A549 (cell line): ENCODE measurements around the gene MLXIPL. TPM values are rescaled to one million over a fixed set of nuclear protein-coding genes. Genes with fewer than 3 reads are reported as not detected.
"Not testable (repeated sequence)": the region's sequence is repeated elsewhere in the genome, so short reads cannot be mapped to it uniquely, and the experiment has no call there.

ENCODE experiments used
- ATAC-seq, 2 experiments: fragments of 200-7000 bp in 1 of 2; fragments of >200 bp in 1 of 2; cut with Nextera tagmentation in 1 of 2; cut with Tn5 transposase in 1 of 2; 3 replicates each; pipeline versions ENCODE4 v1.8.0 to v1.9.1; 2018 to 2020; ENCODE audit warnings: mild to moderate bottlenecking in 1 of 2, moderate library complexity in 1 of 2
- CTCF ChIA-PET: fragments of 300-600 bp; sonication (Branson Sonifier 250); formaldehyde crosslinking; extraction: SDS; loops from one replicate; lab custom pipeline; 2021; ENCODE audit warnings: antibody characterized with exemption, inconsistent platforms; lab: Yijun Ruan, JAX
- POLR2A ChIA-PET: fragments of 350-600 bp; formaldehyde crosslinking; extraction: SDS; loops from one replicate; lab custom pipeline; 2021; ENCODE audit warnings: antibody characterized with exemption, inconsistent platforms; lab: Yijun Ruan, JAX
- DNase-seq, 2 experiments: peaks; one replicate each; pipeline versions ENCODE4 v3.0.0 to v3.0.0-alpha.2; 2011 to 2016; ENCODE audit warnings: low read depth in 1 of 2, low spot score in 1 of 2
- FAIRE-seq: peaks from 2 replicates; lab custom pipeline; 2011; peaks lifted over from hg19 to GRCh38; lab: Jason Lieb, UNC
- H3K27ac ChIP-seq, 2 experiments: fragments of >200 bp; sonication (Bioruptor Twin); formaldehyde crosslinking; 3 replicates each; pipeline ENCODE4 v1.5.1; 2016 to 2017
- H3K4me1 ChIP-seq: fragments of >200 bp; sonication (Bioruptor Twin); formaldehyde crosslinking; 3 replicates; pipeline ENCODE4 v1.6.1; 2016
- H3K4me2 ChIP-seq: fragments of >200 bp; sonication (Bioruptor Twin); formaldehyde crosslinking; 3 replicates; pipeline ENCODE4 v1.6.1; 2016
- H3K4me3 ChIP-seq: fragments of >200 bp; sonication (Bioruptor Twin); formaldehyde crosslinking; 3 replicates; pipeline ENCODE4 v1.5.1; 2016
- H3K9me3 ChIP-seq: fragments of >200 bp; sonication (Bioruptor Twin); formaldehyde crosslinking; 3 replicates; pipeline ENCODE4 v1.6.1; 2016
- BCL3 ChIP-seq: fragments of >200 bp; sonication (Bioruptor Twin); formaldehyde crosslinking; IDR thresholded peaks from 3 replicates; pipeline ENCODE4 v1.6.1; 2016
- BHLHE40 ChIP-seq: IDR thresholded peaks from 2 replicates; pipeline ENCODE4 v1.6.1; 2012; ENCODE audit warnings: low read depth, low read length, inconsistent platforms
- CBX2 ChIP-seq: fragments of 200-600 bp; sonication (generic); IDR thresholded peaks from 2 replicates; pipeline ENCODE4 v1.6.1; 2016; ENCODE audit warnings: low read depth, mild to moderate bottlenecking, borderline replicate concordance
- CBX8 ChIP-seq: fragments of 200-600 bp; sonication (generic); IDR thresholded peaks from 2 replicates; pipeline ENCODE4 v1.6.1; 2016
- CEBPB ChIP-seq, 2 experiments: fragments of >200 bp in 1 of 2; sonication (Bioruptor Twin) in 1 of 2; formaldehyde crosslinking in 1 of 2; IDR thresholded peaks; 2 replicates each; pipeline ENCODE4 v1.6.1; 2012 to 2016
- FOSL2 ChIP-seq, 2 experiments: fragments of 450-650 bp in 1 of 2; fragments of >200 bp in 1 of 2; sonication (Bioruptor Twin) in 1 of 2; formaldehyde crosslinking; IDR thresholded peaks; 2 replicates each; pipeline versions ENCODE4 v1.5.0 to v1.6.1; 2016 to 2020; ENCODE audit warnings: mild to moderate bottlenecking in 1 of 2, moderate library complexity in 1 of 2
- HDAC2 ChIP-seq: fragments of 200-600 bp; sonication (generic); IDR thresholded peaks from 2 replicates; pipeline ENCODE4 v1.6.1; 2016
- HMGXB4 ChIP-seq: fragments of 250-450 bp; sonication (Bioruptor Pico); IDR thresholded peaks from 2 replicates; pipeline ENCODE4 v1.5.0; 2021; ENCODE audit warnings: mild to moderate bottlenecking, moderate library complexity, borderline replicate concordance
- KDM1A ChIP-seq: fragments of 200-600 bp; sonication (generic); IDR thresholded peaks from 2 replicates; pipeline ENCODE4 v1.6.1; 2016; ENCODE audit warnings: low read depth, mild to moderate bottlenecking
- KDM5A ChIP-seq: fragments of 200-600 bp; sonication (generic); IDR thresholded peaks from 2 replicates; pipeline ENCODE4 v1.6.1; 2016; ENCODE audit warnings: antibody characterized with exemption, mild to moderate bottlenecking
- NFE2L2 ChIP-seq: fragments of 150-350 bp; conservative IDR thresholded peaks from 2 replicates; pipeline ENCODE4 v1.6.1; 2014; ENCODE audit warnings: low read length
- NPAS2 ChIP-seq: fragments of 250-450 bp; sonication (Bioruptor Pico); IDR thresholded peaks from 2 replicates; pipeline ENCODE4 v1.8.0; 2022; ENCODE audit warnings: mild to moderate bottlenecking, moderate library complexity, borderline replicate concordance
- PHF8 ChIP-seq: fragments of 200-600 bp; sonication (generic); IDR thresholded peaks from 2 replicates; pipeline ENCODE4 v1.6.1; 2016; ENCODE audit warnings: low read depth, mild to moderate bottlenecking, antibody characterized with exemption, moderate library complexity, borderline replicate concordance
- POLR2AphosphoS2 ChIP-seq: conservative IDR thresholded peaks from 2 replicates; pipeline ENCODE4 v1.6.1; 2012; ENCODE audit warnings: low read length, improper control_type of control experiment, inconsistent platforms
- RARB ChIP-seq: fragments of 250-450 bp; sonication (Bioruptor Pico); IDR thresholded peaks from 2 replicates; pipeline ENCODE4 v1.8.0; 2021; ENCODE audit warnings: mild to moderate bottlenecking, moderate library complexity
- RCOR1 ChIP-seq: fragments of 150-350 bp; IDR thresholded peaks from 2 replicates; pipeline ENCODE4 v1.6.1; 2014; ENCODE audit warnings: antibody characterized with exemption, low read length, low read depth
- SREBF2 ChIP-seq: fragments of 450-650 bp; IDR thresholded peaks from 2 replicates; pipeline ENCODE4 v1.6.1; 2014; ENCODE audit warnings: mild to moderate bottlenecking, moderate library complexity
- TP53 ChIP-seq: fragments of 250-450 bp; sonication (Bioruptor Pico); IDR thresholded peaks from 2 replicates; pipeline ENCODE4 v1.5.0; 2021; ENCODE audit warnings: mild to moderate bottlenecking, moderate library complexity
- ZC3H11A ChIP-seq: fragments of 450-650 bp; IDR thresholded peaks from 2 replicates; pipeline ENCODE4 v1.6.1; 2014; ENCODE audit warnings: antibody characterized with exemption, mild to moderate bottlenecking
- WGBS: methylation state at CpG from one replicate; pipeline ENCODE4 v1.1.6; 2017; ENCODE audit errors: missing lambda C conversion rate; 5-methylcytosine and 5-hydroxymethylcytosine counted together
- polyA plus RNA-seq, 4 experiments: library from polyadenylated mRNA; depleted of rRNA in 3 of 4; stranded (reverse); fragments of >200 nt; fragmentation: RNase III in 1 of 4; extraction: RNeasy Plus Mini Kit Qiagen cat#74134 plus additional on column Dnase treatment in 1 of 4; gene quantifications; 2 replicates in 3 of 4; 3 replicates in 1 of 4; pipeline ENCODE4 v1.2.3, GENCODE V29; 2011 to 2017

Gene MLXIPL
- polyA plus RNA-seq, 2 of the 4 experiments (the other 2 are of a cell fraction) = 1.4 to 3.3 TPM

GRCh38 chr7:73586911-73587310 lies 37.4 kb downstream of the MLXIPL start:
- H3K4me1 ChIP-seq = no peaks in the 10 kb centered on the region
- TF ChIP-seq SREBF2 (no peak), RCOR1 (no peak), HDAC2 (no peak), RARB (CRISPR knock-in tag) (no peak), POLR2AphosphoS2 (no peak), HMGXB4 (no peak), PHF8 (no peak), NFE2L2 (no peak), KDM1A (no peak), FOSL2 (IDR thresholded peaks at IDR 0.05) (no peak), FOSL2 (CRISPR knock-in tag; IDR thresholded peaks at IDR 0.05) (no peak), CBX2 (no peak), BHLHE40 (no peak)
- 94% methylated on average over 12 of the region's 12 CpGs for WGBS
- no peak overlapping the region for H3K4me2 ChIP-seq
- FAIRE-seq (no peak), ATAC-seq (peak; percentile 13 to 35; a peak in 3 of 6 replicates), DNase-seq (no peak)
- CTCF ChIA-PET = interaction anchor here (0.7 to 11.1 kb wide), 8 partner anchors 16 to 159 kb away, joined by 3 to 79 read pairs (median 4); partner anchors contain the start of gene VPS37D
- no peaks in the 10 kb centered on the region for H3K9me3 ChIP-seq
- no peak overlapping the region for H3K4me3 ChIP-seq
- POLR2A ChIA-PET = interaction anchor here (1.1 kb wide), 1 partner anchor 9 kb away, joined by 5 read pairs; the partner anchor contains the start of gene TBL2
- H3K27ac ChIP-seq = 0 out of 6 replicates have a peak overlapping the region, but pooled peaks of 1 of the 2 experiments have one; percentile 21

- CTCF ChIA-PET = interaction anchor here (0.6 to 11.1 kb wide), 5 partner anchors 22 to 150 kb away, joined by 3 to 79 read pairs (median 4); partner anchors contain the start of gene VPS37D
- H3K4me1 ChIP-seq = no peaks in the 10 kb centered on the region
- ATAC-seq = no peak
- POLR2A ChIA-PET = no interaction called here
- no peak for DNase-seq
- H3K9me3 ChIP-seq = no peaks in the 10 kb centered on the region
- no peak for TF ChIP-seq CBX8
- TF ChIP-seq ZC3H11A = no peak
- TF ChIP-seq NPAS2 (CRISPR knock-in tag) = no peak
- no peak for FAIRE-seq
- H3K4me2 ChIP-seq = no peak overlapping the region
- 85% methylated on average over 2 of the region's 2 CpGs for WGBS
- H3K27ac ChIP-seq = no peak overlapping the region
- no peak overlapping the region for H3K4me3 ChIP-seq
Observed at GRCh38 chr7:73585196-73585595, 39.1 kb downstream of the MLXIPL start.

DNA sequence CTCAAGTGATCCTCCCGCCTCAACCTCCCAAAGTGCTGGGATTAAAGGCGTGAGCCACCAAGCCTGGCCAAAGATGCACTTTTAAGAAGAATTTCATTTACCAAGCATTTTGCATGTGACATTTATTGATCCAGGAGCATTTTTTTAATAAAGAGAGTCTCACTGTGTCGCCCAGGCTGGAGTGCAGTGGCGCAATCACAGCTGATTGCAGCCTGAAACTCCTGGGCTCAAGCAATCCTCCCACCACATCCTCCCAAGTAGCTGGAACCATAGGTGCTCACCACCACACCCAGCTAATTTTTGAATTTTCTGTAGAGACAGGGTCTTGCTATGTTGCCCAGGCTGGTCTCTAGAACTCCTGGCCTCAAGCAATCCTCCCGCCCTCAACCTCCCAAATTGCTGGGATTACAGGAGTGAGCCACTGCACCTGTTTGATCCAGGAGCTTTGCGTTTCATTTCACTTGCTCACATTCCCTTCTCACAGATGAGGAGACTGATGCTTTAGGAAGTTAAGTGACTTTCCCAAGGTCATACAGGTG lies 41.6 kb downstream of the MLXIPL start:
- H3K4me1 ChIP-seq = peaks cover 5% of the 10 kb centered on the region; the same call in 2 of the 3 replicates
- TF ChIP-seq PHF8 = no peak
- TF ChIP-seq TP53 (CRISPR knock-in tag) = no peak
- no peak for TF ChIP-seq BCL3
- 0 out of 4 replicates have a peak, but pooled peaks of 1 of the 2 experiments have one; percentile 14 for TF ChIP-seq CEBPB (IDR thresholded peaks at IDR 0.05)
- no peak for TF ChIP-seq KDM5A
- FAIRE-seq = no peak
- no peak for ATAC-seq
- DNase-seq = no peak
- ChIA-PET CTCF (interaction anchor here (0.7 to 11.1 kb wide), 6 partner anchors 11 to 151 kb away, joined by 3 to 79 read pairs (median 4); partner anchors contain the start of gene VPS37D), POLR2A (no interaction called here)
- no peak overlapping the region for H3K4me3 ChIP-seq
- H3K27ac ChIP-seq = no peak overlapping the region
- WGBS = 95% methylated on average over 6 of the region's 6 CpGs
- no peak overlapping the region for H3K4me2 ChIP-seq
- no peaks in the 10 kb centered on the region for H3K9me3 ChIP-seq

GRCh38 chr7:73581006-73581405 lies 43.3 kb downstream of the MLXIPL start:
- WGBS = 65% methylated on average over 9 of the region's 9 CpGs
- CTCF ChIA-PET = interaction anchor here (1.2 to 11.1 kb wide), 3 partner anchors 26 to 153 kb away, joined by 3 to 79 read pairs (median 3); no protein-coding TSS in a partner anchor
- H3K4me1 ChIP-seq = peaks cover 20% of the 10 kb centered on the region
- ATAC-seq, H3K27ac ChIP-seq, H3K4me3 ChIP-seq, H3K4me2 ChIP-seq, H3K9me3 ChIP-seq, DNase-seq, POLR2A ChIA-PET, FAIRE-seq: not testable (repeated sequence)
